HUDEP-2 (cell line): ENCODE measurements around the gene MGAT5B.
"Not testable (repeated sequence)": the region's sequence is repeated elsewhere in the genome, so short reads cannot be mapped to it uniquely, and the experiment has no call there.

Experiments used
- DNase-seq, 76 experiments: peaks; one replicate each; lab custom pipeline; 2025; ENCODE audit not compliant: unreplicated experiment in 76 of 76; lab: John Stamatoyannopoulos, UW

The MGAT5B gene

GRCh38 chr17:76968707-76969597, 100.7 kb downstream of the MGAT5B start:
- no peak for DNase-seq

GRCh38 chr17:76969598-76970172, 101.5 kb downstream of the MGAT5B start:
- DNase-seq: no peak

- DNase-seq: not testable (repeated sequence)
These were observed 102.0 kb downstream of the MGAT5B start for GRCh38 chr17:76970228-76970627.

GRCh38 chr17:76972046-76972641, 103.9 kb downstream of the MGAT5B start:
- DNase-seq: no peak

- no peak for DNase-seq
These were observed 104.8 kb downstream of the MGAT5B start for GRCh38 chr17:76973040-76973439.

- no peak for DNase-seq
These were observed 106.5 kb downstream of the MGAT5B start for GRCh38 chr17:76974721-76975120.

GRCh38 chr17:76978050-76978449, 109.8 kb downstream of the MGAT5B start:
- DNase-seq: not testable (repeated sequence)

- DNase-seq: no peak
These were observed 113.5 kb downstream of the MGAT5B start for GRCh38 chr17:76981545-76982295.

- DNase-seq: no peak
These were observed 114.3 kb downstream of the MGAT5B start for GRCh38 chr17:76982408-76983074.

- DNase-seq: no peak
These were observed 115.0 kb downstream of the MGAT5B start for GRCh38 chr17:76983075-76983775.

- no peak for DNase-seq
These were observed 118.2 kb downstream of the MGAT5B start for GRCh38 chr17:76986365-76986764.

GRCh38 chr17:76987486-76988093, 119.4 kb downstream of the MGAT5B start:
- DNase-seq: no peak

GRCh38 chr17:76988796-76989195, 120.6 kb downstream of the MGAT5B start:
- DNase-seq: no peak

- no peak for DNase-seq
These were observed 121.3 kb downstream of the MGAT5B start for GRCh38 chr17:76989519-76989918.

- no peak for DNase-seq
These were observed 124.7 kb downstream of the MGAT5B start for GRCh38 chr17:76992891-76993290.

- DNase-seq: no peak
These were observed 125.4 kb downstream of the MGAT5B start for GRCh38 chr17:76993651-76994050.

- no peak for DNase-seq
These were observed 126.0 kb downstream of the MGAT5B start for GRCh38 chr17:76994237-76994637.

- DNase-seq: no peak
These were observed 127.3 kb downstream of the MGAT5B start for GRCh38 chr17:76995387-76996105.
